Right lung (tissue), 5 donors: ENCODE results near the gene SHC1. TPM values are rescaled to one million over a fixed set of nuclear protein-coding genes. Genes with fewer than 3 reads are reported as not detected.

Experiments used
- DNase-seq, 2 donors: peaks; one replicate each; pipeline ENCODE4 v3.0.0-alpha.2; 2013
- polyA plus RNA-seq, 5 donors: library from polyadenylated mRNA; unstranded; fragments of 120-200 nt; gene quantifications; one replicate each; pipeline versions ENCODE4 v1.2.1 to v1.2.3, GENCODE V29; 2013; ENCODE audit warnings: inconsistent platforms in 1 of 5, low replicate concordance in 1 of 5; ENCODE audit not compliant: insufficient read length in 5 of 5, insufficient read depth in 1 of 5

SHC1 gene
- polyA plus RNA-seq, 5 donors: 121 to 136 (median 123) TPM

GRCh38 chr1:154958681-154959425 is 11.7 kb downstream of the SHC1 start:
- DNase-seq: no peak

- DNase-seq: no peak
Observed at GRCh38 chr1:154958036-154958435, 12.5 kb downstream of the SHC1 start.

DNA sequence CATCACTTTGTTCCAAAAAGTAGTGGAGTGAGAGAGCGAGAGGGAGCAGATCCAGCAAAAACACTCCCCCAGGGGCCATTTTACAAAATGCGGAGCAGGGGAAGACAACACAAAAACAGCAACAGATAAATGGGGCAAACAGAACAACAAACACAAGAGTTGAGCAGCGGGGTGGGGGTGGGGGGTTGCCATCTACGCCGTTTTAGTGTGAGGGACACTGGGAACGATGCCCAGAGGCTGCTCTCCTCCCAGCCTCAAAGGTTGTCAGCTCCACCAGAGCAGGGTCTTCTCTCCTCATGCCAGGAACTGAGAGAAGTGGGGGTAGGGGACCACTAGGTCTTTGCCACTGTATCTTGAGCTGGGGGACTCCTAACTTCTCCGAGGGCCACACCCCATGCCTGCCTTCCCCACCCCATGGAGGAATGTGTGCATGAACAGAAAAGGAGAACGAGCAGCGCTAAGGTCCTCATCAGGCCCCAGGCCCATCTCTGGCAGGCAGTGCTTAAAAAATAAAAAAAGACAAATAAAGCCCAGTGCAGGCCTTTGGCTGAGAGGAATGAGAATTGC is 13.4 kb downstream of the SHC1 start:
- DNase-seq: no peak

- DNase-seq: no peak
Observed at GRCh38 chr1:154956544-154956941, 14.0 kb downstream of the SHC1 start.

- DNase-seq: peak; percentile 88 to 92
Observed at GRCh38 chr1:154955718-154956543, 14.6 kb downstream of the SHC1 start, which contains the start of gene PBXIP1. PBXIP1 (minus strand) TSS chr1:154956099; CDS start chr1:154953721, 2,378 bp downstream.

DNA sequence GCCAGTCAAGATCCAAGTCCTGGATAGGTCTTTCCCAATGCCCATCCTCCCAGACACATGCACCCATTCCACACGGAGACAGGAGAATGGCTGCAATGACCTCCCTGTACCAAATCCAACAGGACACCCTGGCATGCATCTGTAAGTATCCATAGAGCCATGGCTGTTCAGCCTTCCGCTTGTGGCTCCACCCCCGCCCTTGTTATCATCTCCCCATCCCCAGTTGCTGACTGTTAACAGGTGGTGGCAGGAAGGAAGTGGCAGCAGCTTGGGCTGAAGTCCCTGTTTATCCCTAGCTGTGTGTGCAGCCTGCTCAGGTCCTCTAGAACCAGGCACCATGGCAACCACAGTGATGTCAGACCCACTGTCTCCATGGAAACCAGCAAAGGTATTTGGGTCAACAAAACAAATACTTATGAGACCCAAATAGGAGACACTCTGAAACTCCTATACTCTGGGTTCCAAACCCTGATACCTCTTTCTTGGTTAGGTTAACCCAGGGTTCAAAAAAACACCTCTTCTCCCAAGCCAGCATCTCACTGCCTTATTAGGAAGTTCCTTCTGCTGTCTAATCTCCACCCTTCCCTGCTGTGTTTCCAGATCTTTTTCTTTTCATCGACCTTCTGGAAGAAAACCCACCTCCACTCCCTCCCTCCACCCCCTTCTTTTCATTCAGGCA is 15.4 kb downstream of the SHC1 start:
- DNase-seq: no peak

DNA sequence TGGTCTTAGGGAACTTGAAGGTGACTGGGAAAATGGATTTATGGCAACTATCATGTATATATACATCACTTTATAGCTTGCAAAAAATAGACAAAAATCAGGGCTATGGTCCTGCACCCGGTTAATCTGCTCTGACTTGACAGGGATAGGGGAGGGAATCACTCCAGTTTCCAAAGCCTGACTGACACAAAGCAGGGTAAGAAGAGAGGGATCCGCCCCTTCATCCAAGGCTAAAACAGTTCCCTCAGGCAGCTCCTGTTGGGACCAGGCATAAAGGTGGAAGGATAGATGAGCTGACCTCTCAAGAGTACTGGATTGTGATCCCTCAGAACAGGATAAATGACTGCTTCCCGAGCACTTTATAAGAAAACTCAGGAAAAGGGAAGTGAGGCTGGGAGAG is 16.0 kb downstream of the SHC1 start:
- DNase-seq: no peak

GRCh38 chr1:154953611-154954038 is 16.9 kb downstream of the SHC1 start:
- no peak for DNase-seq

DNA sequence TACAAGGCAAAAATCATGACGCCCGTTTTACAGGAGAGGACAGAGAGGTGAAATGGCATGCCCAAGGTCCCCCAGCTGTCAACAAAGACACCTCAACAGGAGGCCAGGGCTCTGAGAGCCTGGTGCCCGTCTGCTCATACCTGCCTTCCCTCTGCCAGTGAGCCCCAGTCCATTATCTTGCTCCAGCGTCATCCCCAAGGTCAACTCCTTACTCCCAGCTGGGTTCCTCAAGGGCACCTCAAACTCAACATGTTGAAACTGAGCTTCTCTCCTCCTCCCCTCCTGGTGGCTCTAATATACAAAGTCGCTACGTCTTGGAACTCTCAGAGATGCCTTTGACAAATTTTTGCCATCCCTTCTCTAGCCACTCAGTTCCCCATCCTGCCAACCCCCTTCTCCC is 17.9 kb downstream of the SHC1 start:
- DNase-seq: no peak

- DNase-seq: no peak
Observed at GRCh38 chr1:154951901-154952657, 18.5 kb downstream of the SHC1 start.

DNA sequence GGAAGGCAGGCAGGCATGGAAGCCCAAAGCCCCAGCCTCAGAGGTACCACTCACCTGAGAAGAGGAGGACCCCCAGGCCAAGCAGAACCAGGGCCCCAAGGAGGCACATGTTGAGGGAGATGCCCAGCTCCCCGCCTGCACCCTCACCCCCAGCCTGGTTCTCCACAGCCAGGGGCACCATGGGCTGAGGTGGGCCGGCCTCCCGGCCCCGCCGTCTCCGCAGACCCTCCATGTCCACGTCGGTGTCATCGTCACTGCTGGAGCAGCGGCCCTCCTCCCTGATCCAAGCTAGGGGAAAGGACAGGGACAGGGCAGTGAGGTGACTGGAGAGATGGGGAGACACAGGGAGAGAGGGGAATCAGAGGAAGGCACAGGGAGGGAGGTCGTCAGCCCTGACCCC is 22.5 kb downstream of the SHC1 start:
- no peak for DNase-seq

DNA sequence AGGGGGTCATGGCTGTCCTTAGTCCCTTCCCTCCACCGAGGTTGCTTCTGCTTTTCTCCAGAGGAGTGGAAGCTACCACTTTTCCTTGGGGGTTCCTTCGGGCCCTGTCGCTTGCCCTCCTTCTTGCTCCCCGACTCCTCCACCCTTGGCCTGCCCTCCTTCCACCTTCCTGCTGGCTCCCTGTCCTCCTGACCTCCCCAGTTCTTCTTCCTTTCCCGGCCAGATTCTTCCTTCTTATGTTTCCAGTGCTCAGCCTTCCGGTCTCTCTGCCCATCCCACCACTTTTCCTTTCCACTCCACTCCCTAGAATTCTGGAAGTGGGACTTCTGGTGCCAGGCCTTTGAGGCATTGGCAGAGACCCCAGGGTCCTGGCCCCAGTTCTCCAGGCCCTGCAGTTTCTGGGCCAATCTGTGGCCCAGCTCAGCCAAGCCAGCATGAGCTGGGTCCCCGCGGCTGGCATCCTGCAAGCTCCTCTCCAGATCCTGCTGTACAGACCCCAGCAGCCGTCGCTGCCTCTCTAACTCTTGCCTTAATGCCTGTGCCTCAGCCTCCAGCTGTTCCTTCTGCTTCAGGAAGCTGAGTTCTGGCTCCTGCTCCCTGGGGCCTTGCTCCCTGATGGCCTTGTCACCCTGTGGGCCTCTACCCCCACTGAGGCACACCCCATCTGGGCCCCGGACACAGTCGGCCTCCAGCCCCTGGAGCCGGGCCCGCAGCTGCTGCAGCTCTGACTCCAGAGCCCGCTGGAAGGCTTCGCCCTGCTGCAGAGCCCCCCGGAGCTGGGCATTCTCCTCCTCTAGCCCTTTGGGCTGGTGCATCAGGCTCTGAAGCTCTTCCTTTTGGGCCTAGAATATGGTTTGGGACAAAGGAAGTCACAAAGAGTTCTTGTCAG is 24.3 kb downstream of the SHC1 start:
- no peak for DNase-seq

DNA sequence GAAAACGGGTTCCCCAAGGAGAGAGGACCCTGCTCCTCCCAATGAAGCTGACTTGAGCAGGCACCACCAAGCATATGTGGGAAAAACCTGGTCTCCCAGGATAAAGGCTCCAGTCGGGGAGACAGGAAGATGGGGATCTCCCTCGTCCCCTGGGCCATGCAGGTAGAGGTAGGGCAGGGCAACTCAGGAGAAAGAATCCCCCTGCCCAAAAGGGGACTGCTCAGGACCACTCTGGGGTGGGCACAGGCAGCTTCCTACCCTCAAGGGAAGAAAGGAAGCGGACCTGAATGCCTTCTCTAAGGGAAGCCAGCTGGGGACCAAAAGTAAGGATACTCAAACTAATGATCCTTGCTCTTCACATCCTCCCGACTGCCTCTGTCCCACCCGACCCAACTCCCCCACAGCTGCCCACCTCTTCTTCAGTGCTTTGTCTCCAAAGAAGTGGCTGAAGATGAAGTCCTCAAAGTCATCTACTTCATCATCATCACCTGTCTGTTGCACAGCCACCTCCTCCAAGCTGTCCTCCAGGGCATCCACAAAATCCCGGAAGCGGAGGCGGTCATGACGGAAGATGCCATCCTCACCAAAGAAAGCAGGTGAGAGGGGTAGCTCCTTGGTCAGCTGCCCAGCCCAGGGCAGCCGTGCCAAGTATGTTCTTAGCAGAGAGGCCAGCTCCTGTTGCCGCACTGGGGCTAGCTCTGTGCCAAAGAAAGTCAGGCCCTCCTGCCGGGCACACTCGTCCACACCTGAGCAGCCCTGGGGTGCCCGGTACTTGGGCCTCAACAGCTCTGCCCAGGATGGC is 25.2 kb downstream of the SHC1 start:
- DNase-seq: no peak

- no peak for DNase-seq
Observed at GRCh38 chr1:154944401-154945159, 26.0 kb downstream of the SHC1 start.

- DNase-seq: no peak
Observed at GRCh38 chr1:154943649-154944400, 26.7 kb downstream of the SHC1 start.

DNA sequence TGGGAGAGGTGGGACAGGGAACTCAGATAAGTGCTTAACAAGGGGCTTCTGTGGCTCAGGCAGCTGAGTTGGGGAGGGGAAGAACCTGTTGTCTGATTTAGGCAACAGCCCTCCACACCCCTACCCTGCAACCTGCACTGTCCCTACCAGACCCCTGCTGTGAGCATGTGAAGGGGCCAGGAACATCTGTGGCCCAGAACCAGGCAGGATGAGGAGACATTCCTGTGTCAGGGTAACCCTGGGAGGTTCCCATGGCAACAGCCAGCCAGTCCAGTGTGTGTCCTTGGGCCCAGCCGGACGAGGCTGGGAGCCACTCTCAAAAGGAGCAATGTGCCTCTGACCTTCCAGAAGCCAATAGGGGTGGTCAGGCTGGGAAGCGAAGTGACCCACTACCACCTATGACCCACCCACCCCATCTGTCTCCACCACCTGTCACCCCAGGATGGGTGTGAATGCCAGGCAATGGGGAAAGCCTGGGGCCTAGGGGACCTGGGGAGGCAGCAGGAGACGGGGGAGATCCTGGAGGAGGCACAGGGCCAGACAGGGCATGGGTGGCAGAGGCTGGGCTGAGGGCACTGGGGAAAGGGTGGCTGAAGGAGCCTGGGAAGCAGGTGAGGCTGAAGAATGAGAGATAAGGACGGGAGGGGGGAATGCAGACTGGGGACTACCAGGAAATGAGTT is 29.1 kb downstream of the SHC1 start:
- no peak for DNase-seq

DNA sequence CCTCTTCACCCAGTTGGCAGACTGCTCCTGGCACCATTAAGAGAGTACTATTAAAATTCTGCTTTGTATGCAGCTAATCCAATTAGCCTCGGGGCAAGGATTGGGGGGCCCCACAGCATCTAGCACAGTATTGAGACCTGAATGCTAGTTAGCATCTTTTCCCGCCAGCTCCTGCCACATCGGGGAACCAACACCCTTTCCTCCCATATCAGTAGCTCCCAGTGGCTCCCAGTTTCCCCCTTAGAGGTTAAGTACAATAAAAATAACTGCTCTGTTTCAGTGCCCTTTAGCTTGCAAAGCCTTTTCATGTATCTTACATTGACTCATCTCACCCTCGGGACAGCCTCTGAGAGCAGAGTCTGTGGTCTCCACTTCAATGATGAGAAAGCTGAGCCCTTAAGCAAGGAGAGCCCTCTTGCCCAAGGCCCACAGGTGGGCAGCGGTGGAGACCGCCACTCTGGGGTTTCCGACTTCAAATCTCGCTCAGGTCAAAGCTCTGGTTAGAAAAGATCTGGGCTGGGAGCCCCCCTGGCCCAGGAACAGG is 29.8 kb downstream of the SHC1 start:
- DNase-seq: no peak
